8988T (cell line): ENCODE measurements around the gene TMEM121.

Source experiments
- DNase-seq: peaks from one replicate; pipeline ENCODE4 v3.0.0; 2011

Gene TMEM121

DNA sequence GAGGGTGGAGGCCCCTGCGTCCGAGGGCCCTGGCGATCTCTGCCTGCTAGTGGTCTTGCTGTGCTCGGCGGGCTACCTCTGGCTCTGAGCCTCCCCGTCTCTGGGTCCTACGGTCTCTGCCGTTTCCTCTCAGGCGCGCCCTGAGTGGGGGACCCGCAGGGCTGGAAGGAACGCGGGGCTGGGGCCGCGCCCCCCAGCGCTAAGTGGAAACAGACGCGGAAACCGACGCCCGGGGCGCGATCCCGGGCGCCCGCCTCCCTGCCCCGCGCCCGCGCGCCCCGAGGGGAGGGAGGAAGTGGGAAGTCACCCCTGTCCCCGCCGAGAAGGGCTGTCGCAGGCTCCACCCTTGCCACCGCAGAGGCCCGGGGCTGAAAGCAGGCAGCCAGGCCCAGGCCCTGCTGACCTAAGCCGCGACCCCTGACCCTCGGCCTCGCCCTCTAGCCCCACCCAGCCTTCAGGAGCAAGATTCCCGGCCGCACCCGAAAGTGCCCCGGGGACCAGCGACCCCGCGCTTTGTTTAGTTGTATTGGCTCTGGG lies 38.9 kb upstream of the TMEM121 start:
- DNase-seq: no peak

DNA sequence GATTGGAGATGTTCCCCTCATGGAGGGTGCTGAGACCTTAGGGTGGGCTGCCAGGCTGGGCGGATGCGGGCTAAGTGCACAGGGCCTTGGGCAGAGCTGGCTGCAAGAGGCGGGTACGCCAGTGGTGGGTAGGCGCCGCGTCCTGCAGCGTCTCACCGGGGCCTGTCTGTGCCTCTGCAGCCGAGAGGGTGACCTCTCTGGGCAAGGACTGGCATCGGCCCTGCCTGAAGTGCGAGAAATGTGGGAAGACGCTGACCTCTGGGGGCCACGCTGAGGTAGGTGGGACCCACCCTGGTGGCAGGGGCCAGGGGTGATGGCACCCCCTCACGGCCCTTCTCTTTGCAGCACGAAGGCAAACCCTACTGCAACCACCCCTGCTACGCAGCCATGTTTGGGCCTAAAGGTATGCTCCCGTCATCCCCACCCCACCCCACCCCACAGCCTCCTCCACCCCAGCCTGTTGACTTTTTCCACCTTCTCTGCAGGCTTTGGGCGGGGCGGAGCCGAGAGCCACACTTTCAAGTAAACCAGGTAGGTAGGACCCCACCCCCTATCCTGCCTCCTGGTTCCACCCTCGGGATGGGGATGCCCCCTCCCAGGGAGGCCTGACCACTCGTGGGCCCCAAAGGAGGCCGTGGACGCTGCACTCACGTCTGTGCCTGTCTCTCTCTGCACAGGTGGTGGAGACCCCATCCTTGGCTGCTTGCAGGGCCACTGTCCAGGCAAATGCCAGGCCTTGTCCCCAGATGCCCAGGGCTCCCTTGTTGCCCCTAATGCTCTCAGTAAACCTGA lies 38.2 kb upstream of the TMEM121 start:
- DNase-seq: no peak

DNA sequence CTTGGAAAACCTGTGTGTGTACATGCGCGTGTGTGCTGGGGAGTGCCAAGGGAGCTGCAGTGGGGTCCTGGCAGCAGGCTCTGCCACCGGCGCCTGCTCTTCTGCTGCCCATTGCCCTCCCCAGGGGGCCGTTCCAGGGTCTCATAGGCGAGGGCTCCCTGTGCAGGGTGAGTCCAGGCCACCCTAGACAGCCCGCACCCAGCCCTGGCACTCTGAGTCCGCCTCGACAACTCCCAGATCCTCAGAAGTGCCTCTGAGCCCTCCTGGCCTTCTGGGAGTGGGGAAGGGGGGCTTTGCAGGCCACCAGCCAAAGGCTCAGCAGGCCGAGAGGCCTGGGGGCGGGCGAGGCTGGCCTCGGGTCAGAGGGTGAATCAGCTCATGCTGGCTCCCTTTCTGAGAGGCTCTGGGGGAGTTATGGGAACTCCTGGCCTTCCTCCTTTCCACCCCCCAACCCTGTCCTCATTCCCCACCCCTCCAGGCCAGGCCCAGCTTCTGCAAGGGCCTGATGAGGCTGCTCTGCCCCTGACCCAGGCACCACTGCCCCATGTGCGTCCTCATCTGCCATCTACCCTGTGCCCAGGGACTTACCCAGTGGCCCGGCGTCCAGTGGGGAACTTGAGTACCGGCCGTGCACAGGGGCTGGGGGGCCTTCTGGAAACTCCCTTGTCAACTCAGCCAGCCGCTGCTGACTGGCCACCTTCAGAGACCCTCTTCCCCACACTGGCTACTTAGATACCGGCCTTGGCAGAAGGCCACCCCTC lies 37.4 kb upstream of the TMEM121 start:
- no peak for DNase-seq

DNA sequence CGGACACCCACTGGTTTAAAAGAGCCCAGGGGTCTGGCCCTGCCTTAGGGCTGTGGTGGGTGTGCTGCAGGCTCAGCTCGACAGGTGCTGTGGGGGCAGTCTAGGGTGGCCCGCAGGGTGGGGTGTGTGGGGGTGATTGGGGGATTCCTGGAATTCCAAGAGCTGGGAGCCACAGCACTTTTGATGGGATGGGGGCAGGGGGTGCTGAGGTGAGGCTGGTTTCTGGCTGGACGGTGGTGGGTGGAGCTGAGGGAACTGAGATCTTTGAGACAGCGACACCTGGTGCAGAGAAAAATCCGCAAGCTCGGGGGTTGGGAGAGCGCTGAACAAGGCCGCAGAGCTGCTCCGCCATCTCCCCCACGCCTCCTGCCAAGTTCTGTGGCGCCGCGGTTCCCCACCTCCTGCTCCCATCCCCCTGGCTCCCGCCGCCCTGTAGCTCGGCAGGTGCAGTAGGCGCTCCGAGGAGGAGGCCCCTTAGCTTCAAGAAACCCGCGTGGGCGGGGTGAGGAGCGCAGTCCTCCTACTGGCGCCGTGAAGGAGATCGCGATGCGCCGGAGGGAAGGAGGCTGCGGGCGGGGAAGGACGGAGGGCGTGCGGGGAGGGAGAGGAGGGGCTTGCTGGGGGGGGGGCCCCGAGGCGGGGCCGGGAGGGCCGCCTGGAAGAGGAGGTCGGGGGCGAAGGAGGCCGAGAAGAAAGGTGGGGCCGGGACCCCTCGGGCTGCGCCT lies 36.7 kb upstream of the TMEM121 start:
- peak; percentile 97 for DNase-seq

- DNase-seq: no peak
Observed at GRCh38 chr14:105490267-105490571, 36.2 kb upstream of the TMEM121 start.

- peak; percentile 98 for DNase-seq
Observed at GRCh38 chr14:105490572-105491365, 35.6 kb upstream of the TMEM121 start, which contains the start of gene TEDC1. Gene TEDC1, plus strand, starts transcription at chr14:105491246. Its CDS starts 130 bp downstream, at chr14:105491376.

DNA sequence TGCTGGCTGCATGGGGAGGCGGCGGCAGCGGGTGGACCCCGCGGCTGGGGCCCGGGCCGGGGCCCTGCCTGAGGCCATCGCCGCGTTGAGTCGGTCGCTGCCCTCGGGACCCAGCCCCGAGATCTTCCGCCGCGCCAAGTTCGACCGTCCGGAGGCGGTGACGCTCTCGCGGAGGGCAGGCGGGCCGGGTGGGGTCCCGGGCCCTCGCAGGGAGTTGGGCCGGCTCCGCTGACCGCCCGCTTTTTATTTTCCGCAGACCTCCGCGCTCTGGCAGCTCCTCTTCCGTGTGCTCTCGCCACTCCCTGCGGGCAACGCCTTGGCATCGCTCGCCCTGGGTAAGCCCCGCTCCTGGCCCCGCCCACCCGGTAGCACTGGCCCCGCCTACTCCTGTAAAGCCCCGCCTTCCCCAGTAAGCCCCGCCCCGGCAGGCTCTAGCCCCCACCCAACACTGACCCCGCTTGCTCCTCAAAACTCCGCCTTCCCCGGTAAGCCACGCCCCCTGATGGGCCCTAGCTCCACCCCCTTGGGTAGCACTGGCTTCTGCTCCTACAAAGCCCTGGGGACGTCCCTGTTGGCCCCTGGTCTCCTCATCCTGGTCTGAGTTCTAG lies 34.9 kb upstream of the TMEM121 start:
- peak; percentile 91 for DNase-seq

DNA sequence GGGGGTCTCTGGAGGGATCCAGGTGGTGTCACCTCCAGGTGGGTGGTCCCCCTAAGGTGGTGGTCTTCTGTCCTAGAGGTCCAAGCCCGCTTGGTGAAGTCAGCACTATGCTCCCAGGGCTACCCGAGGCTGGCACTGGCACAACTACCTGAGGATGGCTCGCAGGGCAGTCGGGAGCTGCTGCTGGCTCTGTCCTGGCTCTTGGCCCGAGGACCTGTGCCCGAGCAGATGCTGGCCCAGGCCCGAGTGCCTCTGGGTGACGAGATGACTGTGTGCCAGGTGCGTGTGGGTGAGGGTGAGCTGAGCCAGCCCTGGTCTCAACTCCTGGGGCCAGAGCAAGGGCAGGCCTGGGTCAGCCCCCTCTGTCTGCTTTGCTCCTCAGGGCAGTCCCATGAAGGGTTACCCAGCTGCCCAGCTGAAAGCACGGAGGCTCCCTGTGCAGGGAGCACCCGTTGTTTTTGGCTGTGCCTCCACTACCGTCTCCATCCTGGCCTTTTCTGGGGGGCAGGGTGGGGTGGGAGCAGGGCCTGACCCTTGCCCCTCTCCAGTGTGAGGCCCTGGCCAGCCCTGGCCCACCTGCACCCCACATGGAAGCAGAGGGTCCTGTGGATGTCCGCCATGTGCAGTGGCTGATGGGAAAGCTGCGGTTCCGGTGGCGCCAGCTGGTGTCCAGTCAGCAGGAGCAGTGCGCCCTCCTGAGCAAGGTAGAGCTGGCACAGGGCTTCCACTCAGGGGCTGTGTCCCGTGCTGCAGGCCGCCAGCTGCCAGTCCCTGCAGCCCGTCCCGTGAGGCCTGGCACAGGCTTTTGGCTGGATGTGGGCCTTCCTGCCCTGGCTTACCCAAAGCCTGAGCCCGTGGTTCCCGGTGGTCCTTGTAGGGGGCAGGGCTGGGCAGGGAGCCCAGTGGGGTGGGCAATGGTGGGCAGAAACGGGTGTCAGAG lies 34.1 kb upstream of the TMEM121 start:
- DNase-seq: peak; percentile 27

DNA sequence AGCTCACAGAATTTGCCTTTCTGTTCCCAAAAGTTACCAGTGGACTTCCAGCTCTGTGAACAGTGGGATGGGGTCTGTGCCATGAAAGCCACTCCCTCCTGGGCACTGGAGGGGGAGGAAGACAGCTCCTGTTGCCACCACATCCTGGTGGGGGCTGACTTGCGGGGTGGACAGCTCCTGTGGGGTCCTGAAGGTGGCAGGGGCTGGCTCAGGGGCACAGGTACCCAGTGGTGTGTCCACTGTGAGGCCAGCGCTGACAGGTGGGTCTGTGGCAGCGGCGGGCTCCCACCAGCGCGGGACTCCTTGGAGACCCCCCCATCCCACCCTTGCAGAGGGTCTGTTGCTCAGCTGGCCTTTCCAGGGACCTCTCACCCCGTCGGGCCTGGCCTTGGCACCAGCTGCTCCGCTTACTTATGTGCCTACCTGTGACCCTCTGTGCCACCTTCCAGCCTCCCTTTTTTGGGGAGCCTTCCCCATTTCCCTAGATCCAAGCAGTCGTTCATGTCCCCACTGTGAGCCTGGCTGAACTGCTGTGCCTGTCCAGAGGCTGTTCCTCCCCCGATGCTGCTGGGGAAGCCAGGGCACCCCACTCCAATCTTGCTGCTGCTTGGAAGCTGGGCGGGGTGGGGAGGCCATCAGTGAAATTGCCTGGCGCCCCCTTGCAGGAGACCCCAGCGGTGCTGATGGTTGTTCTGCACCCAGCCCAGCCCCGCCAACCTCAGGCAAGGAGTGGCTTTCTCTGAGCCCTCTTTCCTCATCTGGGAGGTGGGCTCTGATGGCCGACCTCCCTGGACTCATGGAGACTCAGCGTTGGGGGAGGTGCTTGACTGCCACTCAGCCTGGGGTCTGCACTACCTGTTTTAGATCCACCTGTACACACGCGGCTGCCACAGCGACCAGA lies 33.2 kb upstream of the TMEM121 start:
- peak; percentile 35 for DNase-seq

DNA sequence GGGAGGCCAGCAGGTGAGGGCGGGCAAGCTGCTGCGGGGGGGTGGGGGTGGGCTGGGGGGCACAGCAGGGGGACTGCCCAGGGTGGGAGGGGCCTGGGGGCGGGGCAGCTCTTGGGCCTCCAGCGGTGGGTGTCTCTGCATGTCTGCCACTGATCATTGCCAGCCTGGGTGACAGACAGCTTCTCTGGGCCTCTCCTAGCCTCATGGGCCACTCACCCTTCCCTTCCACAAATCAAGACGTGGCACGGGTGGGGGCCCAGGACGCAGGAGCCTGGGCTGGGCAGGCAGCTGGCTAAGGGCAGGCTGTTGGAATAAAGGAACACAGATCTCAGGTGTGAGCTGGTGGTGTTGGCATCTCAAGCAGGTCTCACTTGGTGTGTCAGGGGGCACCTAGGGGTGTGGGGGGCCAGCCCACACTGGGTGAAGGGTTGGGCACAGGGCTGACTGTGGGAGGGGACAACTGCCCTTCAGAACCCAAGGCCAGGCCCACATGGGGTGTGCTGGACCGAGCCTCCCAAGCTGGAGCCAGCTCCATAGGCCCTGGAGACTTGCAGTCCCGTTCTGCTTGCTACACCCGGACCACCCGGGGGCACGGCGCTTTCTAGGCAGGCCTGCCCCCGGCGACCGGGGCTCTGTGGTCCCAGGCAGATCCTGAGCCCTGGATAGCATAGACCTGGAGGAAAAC lies 32.3 kb upstream of the TMEM121 start:
- peak; percentile 21 for DNase-seq

- no peak for DNase-seq
Observed at GRCh38 chr14:105494606-105494929, 31.8 kb upstream of the TMEM121 start.

GRCh38 chr14:105495101-105495989 lies 31.0 kb upstream of the TMEM121 start:
- no peak for DNase-seq

GRCh38 chr14:105495990-105496830 lies 30.2 kb upstream of the TMEM121 start:
- DNase-seq: peak; percentile 33

GRCh38 chr14:105496831-105497591 lies 29.4 kb upstream of the TMEM121 start:
- peak; percentile 37 for DNase-seq

DNA sequence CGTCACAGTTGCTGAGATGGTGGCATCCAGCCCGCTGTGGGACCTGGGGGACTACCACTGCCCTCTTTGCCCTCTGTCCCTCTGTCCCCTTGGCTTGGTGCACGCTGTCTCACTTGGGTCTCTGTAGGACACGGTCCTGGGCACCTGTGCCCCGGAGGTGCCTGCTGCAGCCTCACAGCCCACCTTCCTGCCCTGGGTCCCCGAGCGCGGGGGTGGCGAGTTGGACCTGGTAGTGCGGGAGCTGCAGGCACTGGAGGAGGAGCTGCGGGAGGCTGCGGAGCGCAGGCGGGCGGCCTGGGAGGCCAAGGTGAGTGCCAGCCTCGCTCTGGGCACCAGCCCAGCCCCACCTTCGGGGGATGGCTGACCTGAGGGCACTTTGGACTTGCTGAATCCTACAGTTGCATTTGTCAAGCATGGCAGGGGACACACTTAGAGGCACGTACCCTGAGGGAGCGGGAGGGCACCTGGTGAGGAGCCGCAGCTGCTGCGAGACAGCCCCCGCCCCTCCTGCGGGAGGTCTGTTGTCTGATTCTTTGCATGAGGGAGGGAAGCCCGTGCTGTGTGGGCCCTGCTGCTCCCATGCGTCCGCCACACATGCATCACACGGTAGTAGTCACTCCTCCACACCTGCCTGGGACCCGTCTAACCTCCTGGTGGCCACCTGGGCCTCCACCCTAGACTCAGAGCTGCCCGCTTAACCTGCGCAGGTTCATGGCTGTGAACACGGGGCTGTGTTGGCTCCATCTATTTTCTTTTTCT lies 28.5 kb upstream of the TMEM121 start:
- DNase-seq: peak; percentile 26
